Mammary epithelial cell (primary cell): ENCODE measurements around the gene KIF1A.

Source experiments
- CTCF ChIP-seq, 2 donors: IDR thresholded peaks in 1 of 2; conservative IDR thresholded peaks in 1 of 2; 2 replicates each; pipeline ENCODE4 v1.5.1; 2011 to 2012; ENCODE audit warnings: inconsistent platforms in 2 of 2, low read length in 2 of 2, mild to moderate bottlenecking in 2 of 2, control low read depth in 1 of 2, low read depth in 1 of 2; ENCODE audit not compliant: insufficient read depth in 1 of 2; ENCODE audit errors: extremely low read depth in 1 of 2
- EZH2 ChIP-seq: IDR thresholded peaks from 2 replicates; pipeline ENCODE4 v1.6.1; 2012; ENCODE audit warnings: low read length, inconsistent platforms, borderline replicate concordance

- TF ChIP-seq EZH2, result no peak
- TF ChIP-seq CTCF (conservative IDR thresholded peaks at IDR 0.05 in 1 of 2, IDR thresholded peaks at IDR 0.05 in 1 of 2; ENCODE audit: extremely low read depth in 1 of 2, insufficient read depth in 1 of 2, low read depth in 1 of 2, low read length in 2 of 2), result no peak
These were observed 102.1 kb downstream of the KIF1A start for GRCh38 chr2:240717681-240718581.
